Activated naive CD8-positive, alpha-beta T cell treated with anti-CD3 and anti-CD28 coated beads, Interleukin-2, amount 10 ng/mL, durations not matched to agents 7 days and 5 days (primary cell): ENCODE data around the gene GALT. TPM values are rescaled to one million over a fixed set of nuclear protein-coding genes. Genes with fewer than 3 reads are reported as not detected.

ENCODE experiments used
- ATAC-seq: fragments of 150-1000 bp; cut with Tn5 transposase; one replicate; pipeline ENCODE4 v1.10.0; 2021; ENCODE audit warnings: low read depth, moderate library complexity
- POLR2A ChIA-PET: fragments of 350-600 bp; sonication (Branson Sonifier 250); formaldehyde crosslinking; loops from one replicate; lab custom pipeline; 2021; ENCODE audit warnings: antibody characterized with exemption; lab: Charles Lee
- DNase-seq: peaks from one replicate; pipeline ENCODE4 v3.0.0; 2021
- H3K27ac Mint-ChIP-seq: one replicate; pipeline ENCODE4 v1.8.0; 2022; ENCODE audit warnings: mild to moderate bottlenecking, mixed read lengths
- H3K27me3 Mint-ChIP-seq: one replicate; pipeline ENCODE4 v1.8.0; 2022; ENCODE audit warnings: mild to moderate bottlenecking, moderate library complexity, mixed read lengths
- H3K36me3 Mint-ChIP-seq: one replicate; pipeline ENCODE4 v1.8.0; 2021; ENCODE audit warnings: mild to moderate bottlenecking, mixed read lengths
- H3K4me1 Mint-ChIP-seq: one replicate; pipeline ENCODE4 v1.8.0; 2021; ENCODE audit warnings: mixed read lengths
- H3K4me3 Mint-ChIP-seq: one replicate; pipeline ENCODE4 v1.8.0; 2022; ENCODE audit warnings: mild to moderate bottlenecking, moderate library complexity, mixed read lengths
- H3K9me3 Mint-ChIP-seq: one replicate; pipeline ENCODE4 v1.8.0; 2021; ENCODE audit warnings: mixed read lengths
- total RNA-seq, 2 experiments: library from RNA; stranded (reverse); gene quantifications; one replicate each; pipeline ENCODE4 v1.2.3, GENCODE V29; 2021

The GALT gene
- total RNA-seq, 2 experiments from 2014 or later, result 119 to 127 TPM

DNA sequence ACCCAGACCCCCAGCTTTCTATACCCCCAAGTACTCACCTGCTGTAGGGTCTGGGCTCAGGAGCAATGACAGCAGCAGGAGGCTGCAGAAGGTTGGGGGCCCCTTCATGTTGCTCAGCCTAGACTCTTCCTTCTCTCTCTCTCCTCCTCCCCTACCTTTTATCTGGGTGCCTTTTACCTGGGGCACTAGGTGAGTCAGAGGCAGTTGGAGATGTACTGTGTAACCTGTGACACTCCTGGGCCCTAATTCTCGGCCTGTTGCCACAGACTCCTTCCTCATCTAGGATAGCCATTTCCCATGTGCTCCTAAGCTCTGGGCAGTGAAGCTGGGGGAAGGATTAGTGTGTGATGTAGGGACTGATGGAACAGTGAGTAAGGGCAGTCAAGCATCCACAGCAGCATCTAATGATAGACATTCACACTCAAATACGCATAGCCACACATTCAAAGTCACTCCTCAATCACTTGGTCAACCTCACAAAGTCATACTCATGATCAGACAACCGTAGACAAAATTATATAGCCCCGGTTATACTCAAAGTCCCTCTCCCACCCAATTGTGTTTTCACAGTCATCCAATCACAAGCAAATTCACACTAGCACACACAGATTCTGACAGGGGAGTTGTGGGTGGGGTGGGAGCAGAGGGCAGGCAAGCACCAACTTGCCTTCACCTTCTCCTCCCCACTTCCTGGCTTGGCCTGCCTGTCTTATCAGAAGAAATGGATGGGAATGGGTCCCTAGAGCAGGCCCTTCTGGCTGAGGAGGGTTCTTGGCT, 16.2 kb downstream of the GALT start, which contains the start of gene CCL27:
Gene CCL27, minus strand, starts transcription at position 132 of the 777 bp plus-strand sequence. Its CDS starts 24 bp downstream, at position 108.
- no peaks in the 10 kb centered on the region for H3K27me3 Mint-ChIP-seq
- no peaks in the 10 kb centered on the region for H3K9me3 Mint-ChIP-seq
- H3K27ac Mint-ChIP-seq, result peak within 1 kb of the TSS; percentile 83
- H3K4me3 Mint-ChIP-seq, result peak within 1 kb of the TSS; percentile 20
- peaks cover 15% of the 10 kb centered on the region for H3K36me3 Mint-ChIP-seq
- no peak for ATAC-seq
- POLR2A ChIA-PET, result interaction anchor here (1.5 to 3.3 kb wide), 3 partner anchors 11 to 25 kb away, joined by 5 to 47 read pairs (median 6); partner anchors contain the start of genes GALT, IL11RA and SIGMAR1
- peaks cover 32% of the 10 kb centered on the region for H3K4me1 Mint-ChIP-seq
- no peak for DNase-seq

DNA sequence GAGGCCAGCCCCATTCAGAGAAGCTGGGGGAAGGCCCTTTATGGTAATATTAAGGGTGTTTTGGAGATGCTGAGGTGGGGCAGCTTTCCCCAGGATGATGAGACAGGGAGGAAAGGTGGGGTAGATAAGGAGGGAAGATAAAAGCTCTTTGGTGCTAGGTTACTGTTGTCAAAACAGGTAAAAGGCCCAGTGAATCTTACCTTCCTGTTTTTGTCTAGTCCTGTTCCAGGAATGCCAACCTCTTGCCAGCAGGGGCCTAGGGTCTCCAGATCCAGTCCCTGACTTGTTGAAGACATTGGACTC, 16.8 kb downstream of the GALT start:
- H3K4me3 Mint-ChIP-seq, result peak overlapping the region; percentile 20
- no peak for DNase-seq

DNA sequence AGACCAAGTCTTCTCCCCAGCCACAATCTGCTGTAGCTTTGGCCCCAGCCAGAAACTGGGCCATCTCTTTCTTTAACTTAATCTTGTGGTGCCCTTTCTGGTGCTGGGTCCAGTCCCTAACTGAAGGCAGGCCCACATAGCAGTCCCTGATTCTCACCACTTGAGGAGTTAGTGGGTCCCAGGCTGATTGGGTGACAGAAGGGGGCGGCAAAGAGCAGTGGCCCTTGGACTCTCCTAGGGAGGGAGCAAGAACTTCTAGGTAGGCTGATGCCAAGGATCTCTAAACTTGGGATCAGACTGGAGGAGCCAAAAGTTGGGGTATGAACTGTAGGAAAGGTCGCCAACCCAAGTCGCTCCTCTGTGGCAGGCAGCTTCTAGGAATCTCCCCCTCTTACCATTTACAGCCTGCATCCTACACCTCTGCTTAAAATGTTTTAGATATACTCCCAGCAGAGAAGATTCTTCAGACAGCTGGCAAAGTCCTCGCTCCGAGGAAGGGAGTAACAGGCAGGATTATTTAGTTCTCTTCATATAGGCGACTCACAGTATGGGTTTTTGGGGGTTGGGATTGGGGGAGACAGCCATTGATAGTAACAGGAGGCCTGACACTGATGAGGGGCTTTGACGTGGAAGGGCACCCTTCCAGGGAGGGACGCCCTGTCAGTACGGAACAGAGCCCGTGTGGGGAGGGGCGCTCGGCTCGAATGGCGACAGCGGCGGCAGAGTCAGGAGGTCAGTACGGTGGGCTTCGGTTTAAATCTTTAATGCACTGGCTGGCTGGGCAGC, 18.0 kb downstream of the GALT start:
- POLR2A ChIA-PET, result interaction anchor here (0.6 to 3.3 kb wide), 8 partner anchors 11 to 44 kb away, joined by 3 to 47 read pairs (median 4); partner anchors contain the start of genes DCTN3, GALT, IL11RA and SIGMAR1

More for the DNA sequence above, 16.8 kb downstream of the GALT start:
- Mint-ChIP-seq H3K27ac (peak overlapping the region; percentile 83), H3K36me3 (peaks cover 17% of the 10 kb centered on the region), H3K27me3 (no peaks in the 10 kb centered on the region), H3K4me1 (peaks cover 32% of the 10 kb centered on the region), H3K9me3 (no peaks in the 10 kb centered on the region)
- POLR2A ChIA-PET, result interaction anchor here (1.9 to 3.3 kb wide), 2 partner anchors 16 to 26 kb away, joined by 5 to 47 read pairs; partner anchors contain the start of genes GALT and SIGMAR1
- no peak for ATAC-seq

DNA sequence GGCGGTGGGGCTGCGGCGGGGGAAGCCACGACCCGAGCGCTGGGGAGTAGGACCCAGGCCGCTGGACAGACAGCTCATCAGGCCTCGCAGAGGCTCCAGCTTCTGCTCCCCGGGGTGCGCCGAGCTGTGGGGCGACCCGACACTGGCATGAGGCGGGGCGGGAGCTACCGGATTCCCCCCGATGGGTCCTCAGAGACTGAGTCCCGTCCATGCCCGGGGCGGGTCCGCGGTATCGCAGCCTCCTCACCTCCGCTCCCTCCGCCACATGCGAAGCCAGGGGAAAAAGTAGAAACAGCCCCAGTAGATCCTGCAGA, 18.5 kb downstream of the GALT start:
- POLR2A ChIA-PET, result interaction anchor here (0.6 to 3.3 kb wide), 8 partner anchors 11 to 45 kb away, joined by 3 to 47 read pairs (median 4); partner anchors contain the start of genes DCTN3, GALT, IL11RA and SIGMAR1
- Mint-ChIP-seq H3K27ac (peak overlapping the region; percentile 91), H3K27me3 (no peaks in the 10 kb centered on the region), H3K4me1 (peaks cover 32% of the 10 kb centered on the region), H3K4me3 (peak overlapping the region; percentile 91), H3K36me3 (peaks cover 31% of the 10 kb centered on the region), H3K9me3 (peaks cover 6% of the 10 kb centered on the region)
- no peak for ATAC-seq
- DNase-seq, result no peak

More for the DNA sequence above, 18.0 kb downstream of the GALT start:
- no peaks in the 10 kb centered on the region for H3K27me3 Mint-ChIP-seq
- ATAC-seq (peak; percentile 63), DNase-seq (peak; percentile 83)
- peaks cover 3% of the 10 kb centered on the region for H3K9me3 Mint-ChIP-seq
- H3K4me3 Mint-ChIP-seq, result peak overlapping the region; percentile 91
- peaks cover 26% of the 10 kb centered on the region for H3K36me3 Mint-ChIP-seq
- peaks cover 32% of the 10 kb centered on the region for H3K4me1 Mint-ChIP-seq
- H3K27ac Mint-ChIP-seq, result peak overlapping the region; percentile 85

DNA sequence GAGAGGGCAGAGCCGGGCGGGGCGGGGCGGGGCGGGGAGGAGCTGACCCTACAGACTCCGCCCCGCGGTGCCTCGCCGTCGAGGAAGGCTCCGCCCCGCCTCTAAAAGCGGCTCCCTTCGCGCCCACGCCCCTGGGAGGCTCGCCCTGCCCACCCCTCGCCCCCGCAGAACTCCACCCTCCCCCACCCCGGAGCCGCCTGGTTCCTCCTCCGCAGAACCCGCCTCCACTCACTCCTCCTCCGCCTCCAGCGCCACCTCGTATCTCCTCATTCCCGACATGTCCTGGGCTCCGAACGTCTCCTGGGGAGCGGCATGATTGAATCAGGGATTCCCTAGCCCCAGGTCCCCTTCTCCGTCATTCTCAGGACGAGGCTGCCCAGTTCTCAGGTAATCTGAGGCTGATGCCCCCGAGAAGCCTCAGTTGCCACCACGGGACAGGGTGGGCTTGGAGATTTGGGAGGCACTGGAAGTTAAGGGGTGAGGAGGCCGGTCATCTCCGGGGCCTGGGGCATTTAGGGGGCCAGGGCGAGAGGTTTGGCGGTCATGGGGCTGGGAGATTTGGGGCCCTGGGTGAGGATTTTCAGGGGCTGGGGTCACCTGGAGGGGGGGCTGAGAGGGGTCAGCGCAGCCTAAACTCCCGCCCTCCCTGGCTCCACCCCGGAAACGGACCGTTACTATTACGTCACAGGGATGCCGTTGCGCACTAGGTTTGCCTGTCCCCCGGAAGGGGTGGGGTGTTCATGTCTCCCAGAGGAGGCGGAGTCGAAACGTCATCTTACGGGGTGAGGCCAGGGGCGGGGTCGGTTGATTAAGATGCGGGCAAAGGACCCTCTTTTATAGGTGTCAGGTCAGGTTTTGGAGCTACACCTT, 19.1 kb downstream of the GALT start:
- peaks cover 6% of the 10 kb centered on the region for H3K9me3 Mint-ChIP-seq
- POLR2A ChIA-PET, result interaction anchor here (0.9 to 3.3 kb wide), 7 partner anchors 10 to 32 kb away, joined by 3 to 47 read pairs (median 4); partner anchors contain the start of genes GALT, IL11RA and SIGMAR1
- DNase-seq (peak; percentile 85), ATAC-seq (peak; percentile 73)
- no peaks in the 10 kb centered on the region for H3K27me3 Mint-ChIP-seq
- H3K27ac Mint-ChIP-seq, result peak overlapping the region; percentile 91
- peak overlapping the region; percentile 91 for H3K4me3 Mint-ChIP-seq
- H3K36me3 Mint-ChIP-seq, result peaks cover 30% of the 10 kb centered on the region
- peaks cover 32% of the 10 kb centered on the region for H3K4me1 Mint-ChIP-seq

DNA sequence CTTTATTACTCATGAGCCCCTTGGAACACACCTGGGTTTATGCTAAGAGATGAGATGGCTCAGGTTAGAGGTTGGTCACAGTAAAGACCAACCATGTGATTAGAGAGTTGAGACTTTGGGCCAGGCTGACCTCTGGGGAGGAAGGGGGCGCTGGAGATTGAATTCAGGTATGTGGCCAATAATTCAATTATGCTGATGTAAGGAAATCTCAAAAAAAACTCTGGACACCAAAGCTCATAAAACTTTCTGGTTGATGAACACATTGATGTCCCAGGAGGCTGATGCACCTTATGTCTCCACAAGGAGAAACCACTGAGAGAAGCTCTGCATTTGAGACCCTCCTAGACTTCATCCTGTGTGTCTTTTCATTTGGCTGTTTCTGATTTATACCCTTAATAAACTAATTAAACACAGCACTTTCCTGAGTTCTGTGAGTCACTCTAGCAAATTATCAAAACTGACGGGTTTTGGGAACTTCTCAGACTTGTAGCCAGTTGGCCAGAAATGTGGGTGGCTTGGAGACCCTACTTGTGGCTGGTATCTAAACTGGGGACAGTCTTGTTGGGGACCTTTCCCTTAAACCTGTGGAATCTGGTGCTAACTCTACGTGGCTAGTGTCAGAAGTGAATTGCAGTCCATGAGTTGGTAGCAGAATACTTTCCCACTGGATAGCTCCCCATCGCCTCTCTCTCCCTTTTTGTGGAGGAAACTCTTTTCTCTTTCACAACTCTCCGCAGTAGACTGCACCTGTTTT, 23.5 kb downstream of the GALT start:
- Mint-ChIP-seq H3K27me3 (no peaks in the 10 kb centered on the region), H3K4me3 (no peak overlapping the region), H3K4me1 (peaks cover 8% of the 10 kb centered on the region), H3K36me3 (peaks cover 25% of the 10 kb centered on the region), H3K9me3 (peaks cover 6% of the 10 kb centered on the region), H3K27ac (no peak overlapping the region)
- DNase-seq, result no peak
- ATAC-seq, result no peak
- POLR2A ChIA-PET, result no interaction called here

DNA sequence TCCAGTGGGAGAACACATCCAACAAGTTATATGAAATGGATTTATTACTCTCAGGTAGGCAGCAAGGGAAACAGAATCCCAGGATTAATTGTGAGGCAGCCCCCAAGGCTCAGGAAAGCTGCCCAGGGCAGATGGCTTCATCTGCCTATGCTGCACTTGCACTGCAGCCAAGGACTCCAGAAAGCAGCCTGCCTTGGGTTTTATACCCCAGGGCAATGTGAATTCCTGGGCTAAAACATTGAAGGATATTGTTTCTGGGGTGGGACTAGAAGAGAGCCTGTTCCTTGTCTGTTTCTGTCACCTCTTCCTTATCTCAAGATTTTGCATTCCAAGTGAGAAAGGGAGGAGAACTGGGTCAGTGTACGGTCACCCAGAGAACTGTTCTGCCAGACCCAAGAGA, 24.8 kb downstream of the GALT start:
- DNase-seq (no peak), ATAC-seq (no peak)
- H3K9me3 Mint-ChIP-seq, result peaks cover 6% of the 10 kb centered on the region
- no peak overlapping the region for H3K27ac Mint-ChIP-seq
- H3K4me1 Mint-ChIP-seq, result peaks cover 7% of the 10 kb centered on the region
- peaks cover 2% of the 10 kb centered on the region for H3K27me3 Mint-ChIP-seq
- POLR2A ChIA-PET, result no interaction called here
- H3K4me3 Mint-ChIP-seq, result no peak overlapping the region
- H3K36me3 Mint-ChIP-seq, result peaks cover 25% of the 10 kb centered on the region

DNA sequence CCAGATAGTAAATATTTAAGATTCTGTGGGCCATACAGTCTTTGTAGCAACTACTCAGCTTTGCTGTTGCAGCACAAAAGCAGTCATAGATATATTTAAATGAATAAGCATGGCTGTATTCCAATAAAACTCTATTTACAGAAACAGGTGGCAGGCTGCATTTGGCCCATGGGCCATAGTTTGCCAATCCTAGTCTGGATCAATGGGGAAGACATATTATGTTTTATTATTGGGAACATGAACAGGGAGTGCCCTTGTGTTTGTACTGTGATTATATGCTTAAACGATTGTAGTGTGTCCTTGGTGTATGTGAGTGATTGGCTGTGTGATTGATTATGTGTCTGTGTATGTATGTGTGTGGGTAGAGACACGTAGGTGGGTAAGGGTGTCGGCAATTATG, 28.0 kb downstream of the GALT start:
- Mint-ChIP-seq H3K9me3 (peaks cover 2% of the 10 kb centered on the region), H3K4me3 (no peak overlapping the region), H3K27ac (no peak overlapping the region), H3K27me3 (peaks cover 2% of the 10 kb centered on the region), H3K36me3 (peaks cover 7% of the 10 kb centered on the region), H3K4me1 (peaks cover 4% of the 10 kb centered on the region)
- POLR2A ChIA-PET, result no interaction called here
- no peak for DNase-seq
- ATAC-seq, result no peak

DNA sequence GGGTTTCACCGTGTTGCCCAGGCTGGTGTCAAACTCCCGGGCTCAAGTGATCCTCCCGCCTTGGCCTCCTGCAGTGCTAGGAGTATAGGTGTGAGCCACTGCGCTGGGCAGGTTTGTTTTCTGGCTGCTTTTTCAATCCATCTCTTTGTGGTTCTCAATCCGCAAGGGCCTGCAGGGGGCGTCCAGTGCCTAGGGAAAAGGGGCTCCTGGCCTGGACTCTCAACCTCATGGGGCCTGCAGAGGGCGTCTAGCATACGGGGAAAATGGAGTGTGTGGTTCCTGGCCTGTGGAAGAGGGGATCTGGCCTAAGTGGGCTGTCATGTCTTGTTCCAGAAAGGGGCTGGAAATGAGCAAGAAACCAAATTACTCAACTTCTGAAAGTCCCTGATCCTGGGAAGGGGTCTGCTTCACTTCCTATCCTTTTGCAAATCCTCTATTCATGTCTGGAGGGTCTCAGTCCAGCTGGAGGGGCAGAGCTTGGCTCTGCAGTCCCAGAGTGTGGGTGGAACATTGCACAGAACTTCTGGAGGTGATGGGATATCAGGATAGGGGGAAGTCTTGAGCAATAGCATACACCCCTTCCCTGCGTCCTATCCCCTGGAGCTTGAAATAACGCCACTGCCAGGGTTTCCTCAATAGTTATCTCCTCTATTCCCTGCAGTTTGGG, 28.7 kb downstream of the GALT start:
- Mint-ChIP-seq H3K27me3 (peaks cover 2% of the 10 kb centered on the region), H3K9me3 (no peaks in the 10 kb centered on the region), H3K4me3 (no peak overlapping the region), H3K27ac (no peak overlapping the region), H3K36me3 (peaks cover 2% of the 10 kb centered on the region), H3K4me1 (peaks cover 4% of the 10 kb centered on the region)
- POLR2A ChIA-PET, result interaction anchor here (0.9 kb wide), 1 partner anchor 10 kb away, joined by 3 read pairs; no protein-coding TSS in a partner anchor
- DNase-seq (peak; percentile 62), ATAC-seq (peak; percentile 75)

DNA sequence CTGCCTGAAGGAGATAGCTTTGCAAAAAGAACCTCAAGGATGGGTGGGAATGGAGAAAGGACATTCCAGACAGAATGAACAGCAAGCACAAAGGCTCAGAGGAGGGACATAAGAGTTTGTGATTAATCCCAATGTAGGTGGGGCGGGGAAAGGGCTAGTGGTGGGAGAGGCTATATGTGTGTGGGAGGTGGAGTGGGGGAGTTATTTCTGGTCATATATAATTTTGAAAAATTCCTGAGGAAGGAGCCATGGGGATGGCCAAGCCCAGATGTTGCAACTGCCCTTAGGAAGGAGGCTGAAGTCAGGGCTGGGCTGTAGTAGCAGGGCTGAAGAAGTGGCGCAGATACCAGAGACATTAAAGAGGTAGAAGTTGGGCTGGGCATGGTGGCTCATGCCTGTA, 29.4 kb downstream of the GALT start:
- Mint-ChIP-seq H3K4me3 (no peak overlapping the region), H3K27ac (no peak overlapping the region), H3K27me3 (peaks cover 2% of the 10 kb centered on the region), H3K4me1 (peaks cover 4% of the 10 kb centered on the region), H3K9me3 (no peaks in the 10 kb centered on the region), H3K36me3 (no peaks in the 10 kb centered on the region)
- no peak for ATAC-seq
- POLR2A ChIA-PET, result interaction anchor here (0.9 kb wide), 1 partner anchor 11 kb away, joined by 3 read pairs; no protein-coding TSS in a partner anchor
- no peak for DNase-seq

DNA sequence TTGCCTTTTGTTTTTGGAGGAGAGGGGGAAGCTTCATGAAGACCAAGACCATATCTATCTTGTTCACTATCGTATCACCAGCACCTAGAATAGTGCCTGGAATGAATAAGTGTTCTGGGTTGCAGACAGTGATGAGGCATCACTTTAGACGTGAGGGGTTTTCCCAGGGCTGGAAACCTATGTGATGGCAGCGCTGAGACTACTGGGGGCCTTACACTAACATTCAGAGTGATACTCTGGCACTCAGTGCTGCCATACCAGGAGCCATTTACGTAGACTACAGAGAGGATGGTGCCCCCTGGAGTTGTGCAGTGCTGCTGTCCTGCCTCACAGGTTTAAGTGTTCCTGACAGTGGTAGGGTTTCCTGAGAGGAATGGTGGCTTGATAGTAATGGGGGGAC, 37.7 kb downstream of the GALT start:
- H3K4me3 Mint-ChIP-seq, result no peak overlapping the region
- H3K36me3 Mint-ChIP-seq, result peaks cover 1% of the 10 kb centered on the region
- no peak for ATAC-seq
- no peaks in the 10 kb centered on the region for H3K4me1 Mint-ChIP-seq
- DNase-seq, result no peak
- POLR2A ChIA-PET, result no interaction called here
- no peaks in the 10 kb centered on the region for H3K27me3 Mint-ChIP-seq
- no peaks in the 10 kb centered on the region for H3K9me3 Mint-ChIP-seq
- no peak overlapping the region for H3K27ac Mint-ChIP-seq

DNA sequence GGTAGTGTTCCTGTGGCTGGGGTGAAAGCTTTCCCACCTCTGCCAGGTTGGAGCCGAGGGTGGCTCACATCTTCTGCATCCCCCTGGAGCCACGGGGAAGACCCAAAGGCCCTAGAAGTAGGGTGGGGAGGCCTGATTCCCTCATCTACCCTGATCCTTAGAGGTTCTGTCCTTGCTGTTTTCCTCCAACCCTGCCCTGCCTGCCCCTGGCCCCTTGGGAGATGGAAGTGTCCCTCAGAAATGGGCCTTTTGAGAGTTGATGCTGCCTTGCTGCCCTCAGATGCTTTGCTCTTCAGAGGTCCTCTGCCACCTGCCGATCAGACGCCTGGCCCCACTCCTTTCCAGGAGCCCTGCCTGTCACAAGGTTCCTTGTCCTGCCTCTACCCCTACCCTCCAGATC, 38.3 kb downstream of the GALT start:
- ATAC-seq (no peak), DNase-seq (no peak)
- H3K27me3 Mint-ChIP-seq, result no peaks in the 10 kb centered on the region
- H3K4me3 Mint-ChIP-seq, result no peak overlapping the region
- peaks cover 1% of the 10 kb centered on the region for H3K36me3 Mint-ChIP-seq
- no peaks in the 10 kb centered on the region for H3K4me1 Mint-ChIP-seq
- POLR2A ChIA-PET, result no interaction called here
- no peaks in the 10 kb centered on the region for H3K9me3 Mint-ChIP-seq
- H3K27ac Mint-ChIP-seq, result no peak overlapping the region
